Esophagus squamous epithelium (tissue), 5 donors: ENCODE results near the gene UBE2Z. TPM values are rescaled to one million over a fixed set of nuclear protein-coding genes. Genes with fewer than 3 reads are reported as not detected.
A peak's percentile ranks its signal among the peaks of the same experiment; 100 is the strongest.

Source experiments
- DNase-seq: peaks from one replicate; lab custom pipeline; 2025; lab: John Stamatoyannopoulos, UW
- H3K27ac ChIP-seq, 4 donors: fragments of 200-600 bp; sonication (generic); one replicate each; pipeline ENCODE4 v1.5.1; 2016 to 2019; ENCODE audit warnings: mild to moderate bottlenecking in 1 of 4
- H3K27me3 ChIP-seq, 4 donors: fragments of 200-600 bp; sonication (generic); 1 replicate in 3 of 4; 2 replicates in 1 of 4; pipeline versions ENCODE4 v1.5.1 to v1.6.0; 2017 to 2021; ENCODE audit warnings: antibody characterized with exemption in 1 of 4
- H3K36me3 ChIP-seq, 3 donors: fragments of 200-600 bp; sonication (generic); one replicate each; pipeline ENCODE4 v1.5.1; 2016 to 2019
- H3K4me1 ChIP-seq, 3 donors: fragments of 200-600 bp; sonication (generic); one replicate each; pipeline ENCODE4 v1.5.1; 2017 to 2019
- H3K4me3 ChIP-seq, 4 donors: fragments of 200-600 bp; sonication (generic); 1 replicate in 3 of 4; 2 replicates in 1 of 4; pipeline ENCODE4 v1.5.1; 2016 to 2019; ENCODE audit warnings: mild to moderate bottlenecking in 2 of 4, moderate library complexity in 1 of 4
- H3K9me3 ChIP-seq, 3 donors: fragments of 200-600 bp; sonication (generic); one replicate each; pipeline ENCODE4 v1.5.1; 2016 to 2019
- CTCF ChIP-seq, 6 experiments: fragments of 450-650 bp in 4 of 6; fragments of 200-600 bp in 2 of 6; sonication (generic) in 2 of 6; IDR thresholded peaks; one replicate each; pipeline ENCODE4 v1.5.1; 2016 to 2019; ENCODE audit warnings: antibody characterized with exemption in 6 of 6, mild to moderate bottlenecking in 4 of 6, moderate library complexity in 4 of 6
- POLR2A ChIP-seq, 4 donors: fragments of 450-650 bp; IDR thresholded peaks; one replicate each; pipeline ENCODE4 v1.6.1; 2017; ENCODE audit warnings: antibody characterized with exemption in 4 of 4, mild to moderate bottlenecking in 4 of 4, moderate library complexity in 3 of 4
- WGBS, 2 donors: methylation state at CpG; one replicate each; pipeline ENCODE4 v1.1.5; 2018; 5-methylcytosine and 5-hydroxymethylcytosine counted together
- intact Hi-C: fragments of 100-400 bp; cut with DNase I; formaldehyde crosslinking; loops from one replicate; pipeline ENCODE4 v1.15.0; 2022
- total RNA-seq, 4 donors: library from RNA; depleted of rRNA; stranded (reverse); fragments of >200 nt; gene quantifications; one replicate each; pipeline ENCODE4 v1.1.0, GENCODE V29; 2016
- donor health status: DM: yes; HTN: yes; CAD: no.

UBE2Z gene
- total RNA-seq, 4 donors from 2014 or later, result 45.3 to 57.6 (median 53.3) TPM

GRCh38 chr17:48925991-48926342 lies 17.8 kb downstream of the UBE2Z start:
- 41 to 47% methylated on average over 3 of the region's 3 CpGs for WGBS, 2 donors
- Histone ChIP-seq H3K4me1 (peaks cover 0 to 12% (median 0%) of the 10 kb centered on the region in 3 donors), H3K36me3 (peaks cover 22 to 100% (median 63%) of the 10 kb centered on the region in 3 donors), H3K4me3 (no peak overlapping the region), H3K27me3 (no peaks in the 10 kb centered on the region), H3K9me3 (no peaks in the 10 kb centered on the region), H3K27ac (no peak overlapping the region)
- TF ChIP-seq POLR2A (IDR thresholded peaks at IDR 0.05) (no peak), CTCF (IDR thresholded peaks at IDR 0.05) (no peak)
- intact Hi-C loops, result no loop called here
- no peak for DNase-seq

DNA sequence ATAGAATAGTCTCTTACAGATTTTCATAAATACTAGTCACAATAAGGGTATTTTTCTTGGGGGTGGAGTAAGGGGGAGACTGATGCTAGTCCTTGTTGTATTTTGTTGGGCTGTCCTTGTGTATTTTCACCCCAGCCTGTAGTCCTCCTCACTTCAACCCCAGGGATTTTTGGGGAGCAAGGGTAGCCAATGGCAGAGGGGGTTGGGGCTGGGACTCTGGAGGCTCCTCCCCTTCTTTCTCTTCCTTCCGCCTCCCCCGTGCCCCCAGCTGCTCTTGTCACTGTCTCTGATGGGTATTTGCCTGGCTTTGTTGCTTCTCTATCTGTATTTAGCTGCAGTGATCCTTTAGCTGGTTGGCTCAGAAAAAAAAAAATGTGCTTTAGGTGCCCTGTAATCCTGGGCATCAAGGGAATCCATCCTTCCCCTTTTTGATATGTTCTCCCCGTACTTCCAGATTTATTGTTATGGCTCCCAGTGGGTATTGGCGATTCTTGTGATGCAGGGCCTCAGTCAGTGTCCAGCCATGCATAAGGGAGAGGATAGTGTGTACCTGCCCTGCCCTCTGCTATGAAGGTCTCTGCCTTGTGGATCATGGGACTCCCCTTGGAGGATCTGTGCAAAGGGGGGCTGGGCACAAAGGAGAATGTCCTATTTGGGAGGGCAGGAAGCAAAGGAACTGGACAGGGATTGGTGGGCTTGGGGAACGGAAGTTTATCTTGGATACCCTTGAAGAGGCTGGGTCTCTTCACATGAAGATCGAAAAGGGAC lies 20.0 kb downstream of the UBE2Z start:
- no peak for DNase-seq
- no peak overlapping the region for H3K4me3 ChIP-seq
- H3K36me3 ChIP-seq, result peaks cover 18 to 100% (median 63%) of the 10 kb centered on the region in 3 donors
- TF ChIP-seq CTCF (IDR thresholded peaks at IDR 0.05) (no peak), POLR2A (IDR thresholded peaks at IDR 0.05) (no peak)
- WGBS, 2 donors, result 82 to 84% methylated on average over 6 of the region's 6 CpGs
- intact Hi-C loops, result no loop called here
- H3K27ac ChIP-seq, result no peak overlapping the region
- no peaks in the 10 kb centered on the region for H3K27me3 ChIP-seq
- no peaks in the 10 kb centered on the region for H3K9me3 ChIP-seq
- peaks cover 0 to 12% (median 0%) of the 10 kb centered on the region in 3 donors for H3K4me1 ChIP-seq

DNA sequence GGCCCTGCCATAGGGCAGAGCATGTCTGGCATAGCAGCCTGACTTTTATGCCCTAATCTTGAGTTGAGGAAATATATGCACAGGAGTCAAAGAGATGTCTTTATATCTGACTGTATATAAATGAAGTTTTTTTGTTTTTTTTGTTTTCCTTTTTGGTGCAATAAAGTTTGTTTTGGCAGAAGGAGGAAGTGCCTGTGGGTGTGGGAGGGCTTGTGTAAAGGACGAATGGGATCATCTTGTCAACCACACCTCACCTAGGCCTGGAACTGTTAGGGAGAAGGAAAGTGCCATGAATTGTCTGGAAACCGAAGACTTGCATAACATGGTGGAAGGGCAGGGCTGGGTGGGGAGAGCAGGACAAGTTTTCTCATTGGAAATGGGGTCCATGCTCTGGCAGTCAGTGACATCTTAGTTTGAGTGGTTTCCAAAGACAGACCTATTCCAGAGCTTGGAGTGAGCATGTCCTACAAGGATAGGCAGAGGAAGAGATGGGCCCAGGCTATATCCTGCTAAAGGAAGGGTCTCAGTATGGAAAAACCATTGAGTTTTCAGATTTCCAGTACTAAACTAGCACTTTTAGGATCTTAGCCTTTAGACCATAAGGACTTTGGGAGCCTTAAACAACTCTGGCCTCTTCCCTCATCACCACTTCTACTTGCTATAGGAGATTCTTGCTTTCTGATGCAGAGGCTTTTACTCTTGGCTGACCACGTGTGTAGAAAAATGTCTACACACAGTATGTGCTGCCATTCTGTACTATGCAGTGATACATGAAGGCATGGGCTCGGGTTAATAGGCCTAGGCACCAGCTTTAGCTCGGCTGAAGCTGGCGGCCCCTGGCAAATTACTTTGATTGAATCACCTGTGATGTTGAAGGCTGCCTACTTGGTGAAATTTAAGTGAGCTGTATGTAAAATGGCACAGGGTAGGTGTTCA lies 20.9 kb downstream of the UBE2Z start:
- peak overlapping the region in 1 of 4 donors; percentile 14 for H3K27ac ChIP-seq
- H3K4me3 ChIP-seq, result no peak overlapping the region
- DNase-seq, result no peak
- H3K36me3 ChIP-seq, result peaks cover 21 to 100% (median 63%) of the 10 kb centered on the region in 3 donors
- 57 to 60% methylated on average over 4 to 6 of the region's 6 CpGs for WGBS, 2 donors
- intact Hi-C loops, result no loop called here
- TF ChIP-seq CTCF (IDR thresholded peaks at IDR 0.05), result no peak
- TF ChIP-seq POLR2A (IDR thresholded peaks at IDR 0.05), result no peak
- no peaks in the 10 kb centered on the region for H3K9me3 ChIP-seq
- H3K27me3 ChIP-seq, result no peaks in the 10 kb centered on the region
- H3K4me1 ChIP-seq, result peaks cover 0 to 12% (median 0%) of the 10 kb centered on the region in 3 donors

- H3K36me3 ChIP-seq, result peaks cover 21 to 100% (median 59%) of the 10 kb centered on the region in 3 donors
- WGBS, 2 donors, result 43 to 50% methylated on average over 1 of the region's 1 CpG
These were observed 21.6 kb downstream of the UBE2Z start for GRCh38 chr17:48929812-48930165.

More at GRCh38 chr17:48929812-48930165, 21.6 kb downstream of the UBE2Z start:
- no peak for DNase-seq
- TF ChIP-seq POLR2A (IDR thresholded peaks at IDR 0.05) (no peak), CTCF (IDR thresholded peaks at IDR 0.05) (no peak)
- Histone ChIP-seq H3K4me3 (no peak overlapping the region), H3K4me1 (peaks cover 0 to 12% (median 0%) of the 10 kb centered on the region in 3 donors), H3K27ac (peak overlapping the region in 1 of 4 donors; percentile 14), H3K9me3 (no peaks in the 10 kb centered on the region), H3K27me3 (no peaks in the 10 kb centered on the region)
- intact Hi-C loops, result no loop called here
